ENCODE data around the gene TAX1BP3. TPM values are rescaled to one million over a fixed set of nuclear protein-coding genes. Genes with fewer than 3 reads are reported as not detected.

The TAX1BP3 gene
- total and polyA plus RNA-seq, 7 experiments from 2014 or later, result 10.5 to 34.0 (median 13.3) TPM

- Histone ChIP-seq H3K4me1 (ENCODE audit: control insufficient read depth in 2 of 2, insufficient read depth in 2 of 2, low read length in 2 of 2) (peaks cover 8 to 17% of the 10 kb centered on the region in 2 donors), H3K9me3 (ENCODE audit: control insufficient read depth in 2 of 3, low read length in 3 of 3) (no peaks in the 10 kb centered on the region), H3K27me3 (ENCODE audit: control insufficient read depth in 2 of 2, insufficient read depth in 2 of 2, low read length in 2 of 2) (no peaks in the 10 kb centered on the region), H3K36me3 (ENCODE audit: control insufficient read depth in 2 of 3, insufficient read depth in 3 of 3, low read length in 3 of 3) (peaks cover 0 to 4% (median 3%) of the 10 kb centered on the region in 3 experiments), H3K4me3 (ENCODE audit: low read length) (no peak overlapping the region), H3K27ac (ENCODE audit: low read depth, low read length) (no peak overlapping the region)
- peaks cover 16 to 38% (median 23%) of the 10 kb centered on the region in 7 donors for H3K4me1 Mint-ChIP-seq
- no peak for ATAC-seq
- intact Hi-C loops (cut with micrococcal nuclease), result loop anchor here (5.0 kb wide), 3 partner anchors 56 to 619 kb away; partner anchors contain the start of genes CAMKK1 (in 1 of the 2) and HASPIN (in 1 of the 2)
- H3K27ac Mint-ChIP-seq, result peak overlapping the region in 2 of 9 donors; percentile 11 to 36
- peaks cover 0 to 3% (median 0%) of the 10 kb centered on the region in 5 donors for H3K36me3 Mint-ChIP-seq
- ChIA-PET POLR2A (no interaction called here), CTCF (no interaction called here)
- H3K27me3 Mint-ChIP-seq, result peaks cover 0 to 2% (median 0%) of the 10 kb centered on the region in 5 donors
- peak overlapping the region in 9 of 10 donors; percentile 21 to 93 (median 43) for H3K4me3 Mint-ChIP-seq
- no peaks in the 10 kb centered on the region for H3K9me3 Mint-ChIP-seq
- no peak for DNase-seq
These were observed 2.5 kb downstream of the TAX1BP3 start for GRCh38 chr17:3665834-3666233.

- Histone ChIP-seq H3K27ac (ENCODE audit: low read depth, low read length) (no peak overlapping the region), H3K4me3 (ENCODE audit: low read length) (no peak overlapping the region), H3K27me3 (ENCODE audit: control insufficient read depth in 2 of 2, insufficient read depth in 2 of 2, low read length in 2 of 2) (no peaks in the 10 kb centered on the region), H3K4me1 (ENCODE audit: control insufficient read depth in 2 of 2, insufficient read depth in 2 of 2, low read length in 2 of 2) (peaks cover 0 to 6% of the 10 kb centered on the region in 2 donors), H3K36me3 (ENCODE audit: control insufficient read depth in 2 of 3, insufficient read depth in 3 of 3, low read length in 3 of 3) (peaks cover 0 to 4% (median 0%) of the 10 kb centered on the region in 3 experiments), H3K9me3 (ENCODE audit: control insufficient read depth in 2 of 3, low read length in 3 of 3) (no peaks in the 10 kb centered on the region)
- no peak overlapping the region for H3K27ac Mint-ChIP-seq
- ChIA-PET CTCF (interaction anchor here (1.1 kb wide), 1 partner anchor 9 kb away, joined by 3 read pairs; no protein-coding TSS in a partner anchor), POLR2A (interaction anchor here (1.4 kb wide), 1 partner anchor 14 kb away, joined by 3 read pairs; no protein-coding TSS in a partner anchor)
- ATAC-seq (no peak), DNase-seq (no peak)
- intact Hi-C loops (cut with micrococcal nuclease), result no loop called here
- H3K27me3 Mint-ChIP-seq, result no peaks in the 10 kb centered on the region
- H3K4me3 Mint-ChIP-seq, result no peak overlapping the region
- H3K36me3 Mint-ChIP-seq, result no peaks in the 10 kb centered on the region
- no peaks in the 10 kb centered on the region for H3K9me3 Mint-ChIP-seq
- H3K4me1 Mint-ChIP-seq, result peaks cover 10 to 19% (median 12%) of the 10 kb centered on the region in 7 donors
These were observed 5.0 kb downstream of the TAX1BP3 start for GRCh38 chr17:3663102-3664011.

GRCh38 chr17:3660311-3660891 is 8.0 kb downstream of the TAX1BP3 start:
- H3K9me3 ChIP-seq (ENCODE audit: control insufficient read depth in 2 of 3, low read length in 3 of 3), result no peaks in the 10 kb centered on the region
- no peak overlapping the region for H3K27ac Mint-ChIP-seq
- POLR2A ChIA-PET, result no interaction called here
- H3K4me1 ChIP-seq (ENCODE audit: control insufficient read depth in 2 of 2, insufficient read depth in 2 of 2, low read length in 2 of 2), result no peaks in the 10 kb centered on the region
- ATAC-seq (no peak), DNase-seq (no peak)
- peaks cover 0 to 3% (median 0%) of the 10 kb centered on the region in 5 donors for H3K36me3 Mint-ChIP-seq
- CTCF ChIA-PET, result no interaction called here
- H3K27ac ChIP-seq (ENCODE audit: low read depth, low read length), result no peak overlapping the region
- intact Hi-C loops (cut with micrococcal nuclease), result no loop called here
- no peaks in the 10 kb centered on the region for H3K27me3 ChIP-seq (ENCODE audit: control insufficient read depth in 2 of 2, insufficient read depth in 2 of 2, low read length in 2 of 2)
- no peak overlapping the region for H3K4me3 Mint-ChIP-seq
- no peaks in the 10 kb centered on the region for H3K36me3 ChIP-seq (ENCODE audit: control insufficient read depth in 2 of 3, insufficient read depth in 3 of 3, low read length in 3 of 3)
- peaks cover 0 to 4% (median 2%) of the 10 kb centered on the region in 7 donors for H3K4me1 Mint-ChIP-seq
- no peaks in the 10 kb centered on the region for H3K9me3 Mint-ChIP-seq
- H3K4me3 ChIP-seq (ENCODE audit: low read length), result no peak overlapping the region
- H3K27me3 Mint-ChIP-seq, result no peaks in the 10 kb centered on the region

GRCh38 chr17:3659541-3660111 is 8.8 kb downstream of the TAX1BP3 start:
- POLR2A ChIA-PET, result no interaction called here
- CTCF ChIA-PET, result no interaction called here
- H3K27ac Mint-ChIP-seq, result no peak overlapping the region

GRCh38 chr17:3658784-3659449 is 9.5 kb downstream of the TAX1BP3 start:
- no peak overlapping the region for H3K27ac Mint-ChIP-seq
- ChIA-PET CTCF (no interaction called here), POLR2A (no interaction called here)
- no peak overlapping the region for H3K27ac ChIP-seq (ENCODE audit: low read depth, low read length)
- H3K4me3 Mint-ChIP-seq, result no peak overlapping the region
- H3K27me3 ChIP-seq (ENCODE audit: control insufficient read depth in 2 of 2, insufficient read depth in 2 of 2, low read length in 2 of 2), result no peaks in the 10 kb centered on the region
- no peaks in the 10 kb centered on the region for H3K4me1 Mint-ChIP-seq
- DNase-seq (no peak), ATAC-seq (no peak)
- intact Hi-C loops (cut with micrococcal nuclease), result no loop called here
- no peaks in the 10 kb centered on the region for H3K36me3 ChIP-seq (ENCODE audit: control insufficient read depth in 2 of 3, insufficient read depth in 3 of 3, low read length in 3 of 3)
- H3K9me3 Mint-ChIP-seq, result no peaks in the 10 kb centered on the region
- peaks cover 0 to 3% (median 0%) of the 10 kb centered on the region in 5 donors for H3K36me3 Mint-ChIP-seq
- no peak overlapping the region for H3K4me3 ChIP-seq (ENCODE audit: low read length)
- no peaks in the 10 kb centered on the region for H3K27me3 Mint-ChIP-seq
- no peaks in the 10 kb centered on the region for H3K9me3 ChIP-seq (ENCODE audit: control insufficient read depth in 2 of 3, low read length in 3 of 3)
- no peaks in the 10 kb centered on the region for H3K4me1 ChIP-seq (ENCODE audit: control insufficient read depth in 2 of 2, insufficient read depth in 2 of 2, low read length in 2 of 2)

More at GRCh38 chr17:3659541-3660111, 8.8 kb downstream of the TAX1BP3 start:
- Mint-ChIP-seq H3K36me3 (peaks cover 0 to 3% (median 0%) of the 10 kb centered on the region in 5 donors), H3K9me3 (no peaks in the 10 kb centered on the region), H3K4me1 (no peaks in the 10 kb centered on the region), H3K4me3 (no peak overlapping the region), H3K27me3 (no peaks in the 10 kb centered on the region)
- no peaks in the 10 kb centered on the region for H3K4me1 ChIP-seq (ENCODE audit: control insufficient read depth in 2 of 2, insufficient read depth in 2 of 2, low read length in 2 of 2)
- no peak overlapping the region for H3K4me3 ChIP-seq (ENCODE audit: low read length)
- DNase-seq, result no peak
- H3K27me3 ChIP-seq (ENCODE audit: control insufficient read depth in 2 of 2, insufficient read depth in 2 of 2, low read length in 2 of 2), result no peaks in the 10 kb centered on the region
- H3K9me3 ChIP-seq (ENCODE audit: control insufficient read depth in 2 of 3, low read length in 3 of 3), result no peaks in the 10 kb centered on the region
- H3K27ac ChIP-seq (ENCODE audit: low read depth, low read length), result no peak overlapping the region
- intact Hi-C loops (cut with micrococcal nuclease), result no loop called here
- no peaks in the 10 kb centered on the region for H3K36me3 ChIP-seq (ENCODE audit: control insufficient read depth in 2 of 3, insufficient read depth in 3 of 3, low read length in 3 of 3)
- no peak for ATAC-seq

- H3K9me3 ChIP-seq (ENCODE audit: control insufficient read depth in 2 of 3, low read length in 3 of 3), result no peaks in the 10 kb centered on the region
- no peak overlapping the region for H3K27ac ChIP-seq (ENCODE audit: low read depth, low read length)
- H3K4me1 ChIP-seq (ENCODE audit: control insufficient read depth in 2 of 2, insufficient read depth in 2 of 2, low read length in 2 of 2), result no peaks in the 10 kb centered on the region
- CTCF ChIA-PET, result no interaction called here
- no peak for ATAC-seq
- intact Hi-C loops (cut with micrococcal nuclease), result no loop called here
- no peaks in the 10 kb centered on the region for H3K4me1 Mint-ChIP-seq
- H3K36me3 ChIP-seq (ENCODE audit: control insufficient read depth in 2 of 3, insufficient read depth in 3 of 3, low read length in 3 of 3), result no peaks in the 10 kb centered on the region
- POLR2A ChIA-PET, result no interaction called here
- no peak for DNase-seq
- peaks cover 0 to 3% (median 0%) of the 10 kb centered on the region in 5 donors for H3K36me3 Mint-ChIP-seq
- no peak overlapping the region for H3K4me3 ChIP-seq (ENCODE audit: low read length)
- H3K27me3 Mint-ChIP-seq, result no peaks in the 10 kb centered on the region
- no peaks in the 10 kb centered on the region for H3K9me3 Mint-ChIP-seq
- H3K27me3 ChIP-seq (ENCODE audit: control insufficient read depth in 2 of 2, insufficient read depth in 2 of 2, low read length in 2 of 2), result no peaks in the 10 kb centered on the region
- H3K27ac Mint-ChIP-seq, result no peak overlapping the region
- H3K4me3 Mint-ChIP-seq, result no peak overlapping the region
These were observed 10.2 kb downstream of the TAX1BP3 start for GRCh38 chr17:3657874-3658783.

Data from naive thymus-derived CD4-positive, alpha-beta T cell (primary cell).